A549 (cell line): Measurements from ENCODE around the gene LATS1. TPM values are rescaled to one million over a fixed set of nuclear protein-coding genes. Genes with fewer than 3 reads are reported as not detected.

Source experiments
- ATAC-seq, 2 experiments: fragments of 200-7000 bp in 1 of 2; fragments of >200 bp in 1 of 2; cut with Nextera tagmentation in 1 of 2; cut with Tn5 transposase in 1 of 2; 3 replicates each; pipeline versions ENCODE4 v1.8.0 to v1.9.1; 2018 to 2020; ENCODE audit warnings: mild to moderate bottlenecking in 1 of 2, moderate library complexity in 1 of 2
- CTCF ChIA-PET: fragments of 300-600 bp; sonication (Branson Sonifier 250); formaldehyde crosslinking; extraction: SDS; loops from one replicate; lab custom pipeline; 2021; ENCODE audit warnings: antibody characterized with exemption, inconsistent platforms; lab: Yijun Ruan, JAX
- POLR2A ChIA-PET: fragments of 350-600 bp; formaldehyde crosslinking; extraction: SDS; loops from one replicate; lab custom pipeline; 2021; ENCODE audit warnings: antibody characterized with exemption, inconsistent platforms; lab: Yijun Ruan, JAX
- DNase-seq, 2 experiments: peaks; one replicate each; pipeline versions ENCODE4 v3.0.0 to v3.0.0-alpha.2; 2011 to 2016; ENCODE audit warnings: low read depth in 1 of 2, low spot score in 1 of 2
- FAIRE-seq: peaks from 2 replicates; lab custom pipeline; 2011; peaks lifted over from hg19 to GRCh38; lab: Jason Lieb, UNC
- H3K27ac ChIP-seq, 2 experiments: fragments of >200 bp; sonication (Bioruptor Twin); formaldehyde crosslinking; 3 replicates each; pipeline ENCODE4 v1.5.1; 2016 to 2017
- H3K4me1 ChIP-seq: fragments of >200 bp; sonication (Bioruptor Twin); formaldehyde crosslinking; 3 replicates; pipeline ENCODE4 v1.6.1; 2016
- H3K4me2 ChIP-seq: fragments of >200 bp; sonication (Bioruptor Twin); formaldehyde crosslinking; 3 replicates; pipeline ENCODE4 v1.6.1; 2016
- H3K4me3 ChIP-seq: fragments of >200 bp; sonication (Bioruptor Twin); formaldehyde crosslinking; 3 replicates; pipeline ENCODE4 v1.5.1; 2016
- H3K9me3 ChIP-seq: fragments of >200 bp; sonication (Bioruptor Twin); formaldehyde crosslinking; 3 replicates; pipeline ENCODE4 v1.6.1; 2016
- ATOH8 ChIP-seq: fragments of 250-450 bp; sonication (Bioruptor Pico); IDR thresholded peaks from 2 replicates; pipeline ENCODE4 v1.5.0; 2020; ENCODE audit warnings: low read depth, mild to moderate bottlenecking, moderate library complexity
- BCL3 ChIP-seq: fragments of >200 bp; sonication (Bioruptor Twin); formaldehyde crosslinking; IDR thresholded peaks from 3 replicates; pipeline ENCODE4 v1.6.1; 2016
- BHLHE40 ChIP-seq: IDR thresholded peaks from 2 replicates; pipeline ENCODE4 v1.6.1; 2012; ENCODE audit warnings: low read depth, low read length, inconsistent platforms
- CBX2 ChIP-seq: fragments of 200-600 bp; sonication (generic); IDR thresholded peaks from 2 replicates; pipeline ENCODE4 v1.6.1; 2016; ENCODE audit warnings: low read depth, mild to moderate bottlenecking, borderline replicate concordance
- E2F6 ChIP-seq: IDR thresholded peaks from 2 replicates; pipeline ENCODE4 v1.6.1; 2012; ENCODE audit warnings: low read depth, borderline replicate concordance
- EHF ChIP-seq: fragments of 250-450 bp; sonication (Bioruptor Pico); IDR thresholded peaks from 2 replicates; pipeline ENCODE4 v1.5.0; 2020; ENCODE audit warnings: mild to moderate bottlenecking
- FOSB ChIP-seq: fragments of 250-450 bp; sonication (Bioruptor Pico); IDR thresholded peaks from 2 replicates; pipeline ENCODE4 v1.5.0; 2020; ENCODE audit warnings: mild to moderate bottlenecking, moderate library complexity
- FOSL2 ChIP-seq, 2 experiments: fragments of 450-650 bp in 1 of 2; fragments of >200 bp in 1 of 2; sonication (Bioruptor Twin) in 1 of 2; formaldehyde crosslinking; IDR thresholded peaks; 2 replicates each; pipeline versions ENCODE4 v1.5.0 to v1.6.1; 2016 to 2020; ENCODE audit warnings: mild to moderate bottlenecking in 1 of 2, moderate library complexity in 1 of 2
- GATA3 ChIP-seq: IDR thresholded peaks from 2 replicates; pipeline ENCODE4 v1.6.1; 2012; ENCODE audit warnings: borderline replicate concordance
- HDAC2 ChIP-seq: fragments of 200-600 bp; sonication (generic); IDR thresholded peaks from 2 replicates; pipeline ENCODE4 v1.6.1; 2016
- HEYL ChIP-seq: fragments of 250-450 bp; sonication (Bioruptor Pico); IDR thresholded peaks from 2 replicates; pipeline ENCODE4 v1.8.0; 2021; ENCODE audit warnings: mild to moderate bottlenecking, moderate library complexity
- KDM5A ChIP-seq: fragments of 200-600 bp; sonication (generic); IDR thresholded peaks from 2 replicates; pipeline ENCODE4 v1.6.1; 2016; ENCODE audit warnings: antibody characterized with exemption, mild to moderate bottlenecking
- MAX ChIP-seq: IDR thresholded peaks from 2 replicates; pipeline ENCODE4 v1.6.1; 2012
- MAZ ChIP-seq: fragments of 150-350 bp; IDR thresholded peaks from 2 replicates; pipeline ENCODE4 v1.6.1; 2014; ENCODE audit warnings: antibody characterized with exemption, low read depth, low read length, borderline replicate concordance
- NPAS2 ChIP-seq: fragments of 250-450 bp; sonication (Bioruptor Pico); IDR thresholded peaks from 2 replicates; pipeline ENCODE4 v1.8.0; 2022; ENCODE audit warnings: mild to moderate bottlenecking, moderate library complexity, borderline replicate concordance
- NR3C1 ChIP-seq: fragments of >200 bp; sonication (Bioruptor Twin); formaldehyde crosslinking; IDR thresholded peaks from 3 replicates; pipeline ENCODE4 v1.6.1; 2017
- PBX3 ChIP-seq: IDR thresholded peaks from 2 replicates; pipeline ENCODE4 v1.6.1; 2012
- POLR2AphosphoS2 ChIP-seq: conservative IDR thresholded peaks from 2 replicates; pipeline ENCODE4 v1.6.1; 2012; ENCODE audit warnings: low read length, improper control_type of control experiment, inconsistent platforms
- RFX5 ChIP-seq: fragments of 450-650 bp; IDR thresholded peaks from 2 replicates; pipeline ENCODE4 v1.7.1; 2014; ENCODE audit warnings: antibody characterized with exemption, mild to moderate bottlenecking, moderate library complexity
- TFCP2L1 ChIP-seq: fragments of 250-450 bp; sonication (Bioruptor Pico); IDR thresholded peaks from 2 replicates; pipeline ENCODE4 v1.5.0; 2021; ENCODE audit warnings: mild to moderate bottlenecking
- USF2 ChIP-seq: fragments of 450-650 bp; IDR thresholded peaks from 2 replicates; pipeline ENCODE4 v1.6.1; 2014; ENCODE audit warnings: antibody characterized with exemption
- WGBS: methylation state at CpG from one replicate; pipeline ENCODE4 v1.1.6; 2017; ENCODE audit errors: missing lambda C conversion rate; 5-methylcytosine and 5-hydroxymethylcytosine counted together
- polyA plus RNA-seq, 4 experiments: library from polyadenylated mRNA; depleted of rRNA in 3 of 4; stranded (reverse); fragments of >200 nt; fragmentation: RNase III in 1 of 4; extraction: RNeasy Plus Mini Kit Qiagen cat#74134 plus additional on column Dnase treatment in 1 of 4; gene quantifications; 2 replicates in 3 of 4; 3 replicates in 1 of 4; pipeline ENCODE4 v1.2.3, GENCODE V29; 2011 to 2017

The LATS1 gene
- polyA plus RNA-seq, 2 of the 4 experiments (the other 2 are of a cell fraction) = 6.1 to 18.5 TPM

- Histone ChIP-seq H3K4me3 (no peak overlapping the region), H3K4me1 (no peaks in the 10 kb centered on the region), H3K27ac (no peak overlapping the region), H3K4me2 (no peak overlapping the region), H3K9me3 (no peaks in the 10 kb centered on the region)
- no peak for DNase-seq
- no peak for FAIRE-seq
- POLR2A ChIA-PET = no interaction called here
- no peak for ATAC-seq
- TF ChIP-seq NPAS2 (CRISPR knock-in tag) = no peak
- TF ChIP-seq USF2 = no peak
- TF ChIP-seq BHLHE40 = no peak
- no peak for TF ChIP-seq E2F6
- no peak for TF ChIP-seq TFCP2L1 (CRISPR knock-in tag)
- no peak for TF ChIP-seq HDAC2
- no peak for TF ChIP-seq PBX3
- TF ChIP-seq GATA3 = no peak
- 93% methylated on average over 2 of the region's 2 CpGs for WGBS
- CTCF ChIA-PET = interaction anchor here (0.7 kb wide), 1 partner anchor 55 kb away, joined by 3 read pairs; no protein-coding TSS in a partner anchor
Measured at GRCh38 chr6:149691201-149691600, 26.7 kb downstream of the LATS1 start.

- POLR2A ChIA-PET = no interaction called here
- Histone ChIP-seq H3K4me1 (no peaks in the 10 kb centered on the region), H3K4me3 (no peak overlapping the region), H3K27ac (no peak overlapping the region), H3K4me2 (no peak overlapping the region), H3K9me3 (no peaks in the 10 kb centered on the region)
- DNase-seq = no peak
- CTCF ChIA-PET = no interaction called here
- no peak for ATAC-seq
- no peak for FAIRE-seq
- WGBS = 84% methylated on average over 7 of the region's 7 CpGs
- TF ChIP-seq PBX3 (no peak), MAX (no peak), HEYL (CRISPR knock-in tag) (no peak), USF2 (no peak), FOSL2 (IDR thresholded peaks at IDR 0.05) (no peak), FOSL2 (CRISPR knock-in tag; IDR thresholded peaks at IDR 0.05) (no peak), ATOH8 (CRISPR knock-in tag) (no peak), RFX5 (no peak), BHLHE40 (no peak), EHF (no peak), HDAC2 (no peak), NR3C1 (no peak), KDM5A (no peak), CBX2 (no peak), MAZ (no peak), FOSB (CRISPR knock-in tag) (no peak), POLR2AphosphoS2 (no peak), BCL3 (no peak)
Measured at GRCh38 chr6:149686230-149686629, 31.7 kb downstream of the LATS1 start.
